Esophagus squamous epithelium (tissue), 4 donors: ENCODE measurements around the gene RERG.

Experiments used
- CTCF ChIP-seq, 6 experiments: fragments of 450-650 bp in 4 of 6; fragments of 200-600 bp in 2 of 6; sonication (generic) in 2 of 6; IDR thresholded peaks; one replicate each; pipeline ENCODE4 v1.5.1; 2016 to 2019; ENCODE audit warnings: antibody characterized with exemption in 6 of 6, mild to moderate bottlenecking in 4 of 6, moderate library complexity in 4 of 6
- POLR2A ChIP-seq, 4 donors: fragments of 450-650 bp; IDR thresholded peaks; one replicate each; pipeline ENCODE4 v1.6.1; 2017; ENCODE audit warnings: antibody characterized with exemption in 4 of 4, mild to moderate bottlenecking in 4 of 4, moderate library complexity in 3 of 4

GRCh38 chr12:15188127-15188526, 33.1 kb downstream of the RERG start:
- no peak for TF ChIP-seq CTCF (IDR thresholded peaks at IDR 0.05)
- no peak for TF ChIP-seq POLR2A (IDR thresholded peaks at IDR 0.05)
